Measurements from ENCODE around the gene WIPF2. TPM values are rescaled to one million over a fixed set of nuclear protein-coding genes. Genes with fewer than 3 reads are reported as not detected.

Gene WIPF2
- polyA plus RNA-seq, 3 donors from 2014 or later: 4.0 to 14.2 (median 5.2) TPM

DNA sequence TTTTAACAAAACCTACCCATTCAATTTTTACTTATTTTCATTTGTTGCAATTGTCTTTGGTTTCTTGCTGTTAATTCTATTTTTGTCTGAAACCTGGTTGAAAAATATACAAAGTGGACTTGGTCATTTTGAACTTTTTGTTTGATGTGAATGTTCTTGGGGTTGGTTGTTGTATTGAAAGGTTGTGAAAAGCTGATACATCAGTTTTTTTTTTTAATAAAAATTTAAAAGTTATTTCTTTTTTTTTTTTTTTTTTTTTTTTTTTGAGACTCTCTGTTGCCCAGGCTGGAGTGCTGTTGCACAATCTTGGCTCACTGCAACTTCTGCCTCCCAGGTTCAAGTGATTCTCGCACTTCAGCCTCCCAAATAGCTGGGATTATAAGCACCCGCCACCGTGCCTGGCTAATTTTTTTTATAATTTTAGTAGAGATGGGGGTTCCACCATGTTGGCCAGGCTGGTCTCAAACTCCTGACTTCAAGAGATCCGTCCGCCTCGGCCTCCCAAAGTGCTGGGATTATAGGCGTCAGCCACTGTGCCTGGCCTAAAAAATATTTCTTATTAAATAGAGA lies 28.9 kb downstream of the WIPF2 start:
- Mint-ChIP-seq H3K4me3 (no peak overlapping the region), H3K9me3 (no peaks in the 10 kb centered on the region), H3K27me3 (ENCODE audit: low read depth in 3 of 3) (no peaks in the 10 kb centered on the region), H3K27ac (peak overlapping the region in 2 of 6 donors; percentile 37 to 71), H3K36me3 (no peaks in the 10 kb centered on the region), H3K4me1 (peaks cover 36 to 66% of the 10 kb centered on the region in 2 donors)
- no peak for DNase-seq

DNA sequence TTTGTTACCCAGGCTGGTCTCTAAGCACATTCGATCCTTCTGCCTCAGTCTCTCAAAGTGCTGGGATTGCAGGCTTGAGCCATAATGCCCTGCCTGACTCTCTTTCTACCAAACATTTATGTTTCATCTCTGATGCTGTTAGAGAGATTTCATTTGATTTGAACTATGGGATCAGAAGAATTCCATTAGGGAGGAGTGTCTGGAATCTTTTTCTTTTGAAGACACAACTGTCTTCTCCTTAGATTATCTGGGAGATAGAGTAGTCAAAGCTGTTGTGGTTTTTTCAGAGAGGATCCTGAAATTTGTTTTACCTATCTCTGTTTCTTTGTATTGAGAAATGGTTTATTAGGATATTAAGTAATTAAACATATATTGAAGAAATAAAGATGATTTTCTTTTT lies 29.4 kb downstream of the WIPF2 start:
- no peaks in the 10 kb centered on the region for H3K27me3 Mint-ChIP-seq (ENCODE audit: low read depth in 3 of 3)
- DNase-seq: no peak
- H3K36me3 Mint-ChIP-seq: no peaks in the 10 kb centered on the region
- peak overlapping the region in 2 of 6 donors; percentile 24 to 34 for H3K27ac Mint-ChIP-seq
- no peaks in the 10 kb centered on the region for H3K9me3 Mint-ChIP-seq
- peaks cover 34 to 65% of the 10 kb centered on the region in 2 donors for H3K4me1 Mint-ChIP-seq
- H3K4me3 Mint-ChIP-seq: no peak overlapping the region

DNA sequence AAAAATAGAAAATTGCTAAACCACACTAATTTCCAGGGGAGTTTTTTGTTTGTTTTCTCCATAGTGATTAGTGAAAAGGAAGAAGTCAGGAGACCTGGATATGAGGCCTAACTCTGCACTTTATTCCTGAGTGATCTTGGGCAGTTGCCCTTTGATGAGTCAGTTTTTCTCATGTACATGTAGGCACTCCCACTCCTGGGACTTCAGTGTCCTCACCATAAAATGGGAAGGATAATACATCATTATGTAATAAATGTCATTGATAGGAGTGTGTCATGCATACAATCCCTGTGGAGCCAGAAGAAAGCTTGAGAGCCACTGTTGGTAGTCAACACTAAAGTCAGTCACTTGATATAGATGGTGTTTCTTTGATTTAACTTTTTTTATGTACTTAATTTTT lies 32.5 kb downstream of the WIPF2 start:
- DNase-seq: no peak
- peaks cover 0 to 1% (median 1%) of the 10 kb centered on the region in 3 donors for H3K36me3 Mint-ChIP-seq
- no peaks in the 10 kb centered on the region for H3K9me3 Mint-ChIP-seq
- H3K27me3 Mint-ChIP-seq (ENCODE audit: low read depth in 3 of 3): peaks cover 0 to 1% (median 0%) of the 10 kb centered on the region in 3 donors
- H3K27ac Mint-ChIP-seq: peak overlapping the region in 2 of 6 donors; percentile 23 to 34
- no peak overlapping the region for H3K4me3 Mint-ChIP-seq
- peaks cover 24 to 53% of the 10 kb centered on the region in 2 donors for H3K4me1 Mint-ChIP-seq

DNA sequence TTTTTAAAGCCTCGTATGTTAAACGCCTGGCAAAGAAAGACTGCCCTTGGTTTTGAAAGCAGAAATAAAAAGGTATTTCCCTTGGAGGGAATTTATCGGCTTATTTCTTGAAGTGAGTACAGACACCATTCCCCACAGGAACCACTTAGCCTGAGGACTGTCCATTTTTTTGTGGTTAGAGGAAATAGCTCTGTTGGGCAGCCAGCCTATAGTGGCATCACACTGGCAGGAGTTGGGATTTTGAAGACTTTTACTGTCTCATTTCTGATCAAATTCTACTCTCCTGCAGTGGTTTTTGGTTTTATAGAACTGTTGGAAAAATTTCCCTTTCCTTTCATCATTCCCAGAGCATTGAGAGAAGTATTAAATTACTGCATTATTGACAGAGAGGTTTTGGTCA lies 34.5 kb downstream of the WIPF2 start:
- no peak overlapping the region for H3K4me3 Mint-ChIP-seq
- H3K27ac Mint-ChIP-seq: peak overlapping the region in 1 of 6 donors; percentile 44
- H3K4me1 Mint-ChIP-seq: peaks cover 23 to 42% of the 10 kb centered on the region in 2 donors
- H3K9me3 Mint-ChIP-seq: no peaks in the 10 kb centered on the region
- peaks cover 0 to 1% (median 0%) of the 10 kb centered on the region in 3 donors for H3K27me3 Mint-ChIP-seq (ENCODE audit: low read depth in 3 of 3)
- H3K36me3 Mint-ChIP-seq: peaks cover 0 to 14% (median 6%) of the 10 kb centered on the region in 3 donors
- DNase-seq: no peak

DNA sequence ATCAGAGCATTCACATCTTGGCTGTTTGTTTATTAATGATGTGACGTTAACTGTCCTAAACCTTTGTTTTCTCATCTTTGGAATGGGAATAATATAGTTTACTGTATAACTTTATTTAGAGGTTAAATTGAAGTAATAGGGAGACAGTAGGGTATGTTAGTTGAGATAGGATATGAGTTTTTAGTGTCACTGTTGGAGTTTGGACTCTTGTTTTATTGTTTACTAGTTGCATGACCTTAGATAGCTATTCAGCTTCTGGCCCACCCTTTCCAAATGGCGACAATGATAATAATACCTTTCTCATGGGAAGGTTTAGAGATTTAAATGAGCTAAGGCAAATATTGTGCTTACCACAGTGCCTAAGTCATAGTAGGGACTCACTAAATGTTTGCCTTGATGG lies 40.4 kb downstream of the WIPF2 start:
- Mint-ChIP-seq H3K4me3 (no peak overlapping the region), H3K27me3 (ENCODE audit: low read depth in 3 of 3) (no peaks in the 10 kb centered on the region), H3K4me1 (peaks cover 3 to 7% of the 10 kb centered on the region in 2 donors), H3K9me3 (no peaks in the 10 kb centered on the region), H3K36me3 (peaks cover 9 to 27% (median 13%) of the 10 kb centered on the region in 3 donors), H3K27ac (peak overlapping the region in 2 of 6 donors; percentile 31 to 47)
- no peak for DNase-seq

DNA sequence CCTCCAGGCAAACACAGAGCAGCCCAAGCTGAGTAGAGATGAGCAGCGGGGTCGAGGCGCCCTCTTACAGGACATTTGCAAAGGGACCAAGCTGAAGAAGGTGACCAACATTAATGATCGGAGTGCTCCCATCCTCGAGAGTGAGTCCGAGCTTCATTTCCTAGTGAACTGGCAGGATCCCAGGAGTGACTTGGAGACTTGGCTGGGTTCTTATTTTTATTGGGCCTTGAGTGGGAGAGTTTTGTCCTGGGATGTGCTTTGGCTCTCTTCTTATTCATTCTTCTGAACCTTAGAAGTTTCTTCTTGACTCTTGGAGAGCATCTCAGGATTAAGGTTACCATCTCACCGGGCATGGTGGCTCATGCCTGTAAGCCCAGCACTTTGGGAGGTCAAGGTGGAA lies 41.4 kb downstream of the WIPF2 start:
- no peak overlapping the region for H3K4me3 Mint-ChIP-seq
- H3K4me1 Mint-ChIP-seq: peaks cover 0 to 7% of the 10 kb centered on the region in 2 donors
- no peaks in the 10 kb centered on the region for H3K27me3 Mint-ChIP-seq (ENCODE audit: low read depth in 3 of 3)
- no peak overlapping the region for H3K27ac Mint-ChIP-seq
- H3K9me3 Mint-ChIP-seq: no peaks in the 10 kb centered on the region
- peaks cover 13 to 27% (median 13%) of the 10 kb centered on the region in 3 donors for H3K36me3 Mint-ChIP-seq
- DNase-seq: no peak

DNA sequence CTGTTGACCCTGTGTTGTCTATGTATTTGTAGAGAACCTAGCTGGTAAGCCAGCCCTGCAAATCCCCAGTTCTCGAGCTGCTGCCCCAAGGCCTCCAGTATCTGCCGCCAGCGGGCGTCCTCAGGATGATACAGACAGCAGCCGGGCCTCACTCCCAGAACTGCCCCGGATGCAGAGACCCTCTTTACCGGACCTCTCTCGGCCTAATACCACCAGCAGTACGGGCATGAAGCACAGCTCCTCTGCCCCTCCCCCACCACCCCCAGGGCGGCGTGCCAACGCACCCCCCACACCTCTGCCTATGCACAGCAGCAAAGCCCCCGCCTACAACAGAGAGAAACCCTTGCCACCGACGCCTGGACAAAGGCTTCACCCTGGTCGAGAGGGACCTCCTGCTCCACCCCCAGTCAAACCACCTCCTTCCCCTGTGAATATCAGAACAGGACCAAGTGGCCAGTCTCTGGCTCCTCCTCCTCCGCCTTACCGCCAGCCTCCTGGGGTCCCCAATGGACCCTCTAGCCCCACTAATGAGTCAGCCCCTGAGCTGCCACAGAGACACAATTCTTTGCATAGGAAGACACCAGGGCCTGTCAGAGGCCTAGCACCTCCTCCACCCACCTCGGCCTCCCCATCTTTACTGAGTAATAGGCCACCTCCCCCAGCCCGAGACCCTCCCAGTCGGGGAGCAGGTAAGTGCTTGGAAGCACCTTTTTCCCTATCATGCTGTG lies 45.5 kb downstream of the WIPF2 start:
- Mint-ChIP-seq H3K36me3 (peaks cover 7 to 13% (median 13%) of the 10 kb centered on the region in 3 donors), H3K27ac (no peak overlapping the region), H3K27me3 (ENCODE audit: low read depth in 3 of 3) (no peaks in the 10 kb centered on the region), H3K4me1 (peaks cover 0 to 2% of the 10 kb centered on the region in 2 donors), H3K9me3 (no peaks in the 10 kb centered on the region), H3K4me3 (no peak overlapping the region)
- no peak for DNase-seq

- no peak for DNase-seq
- Mint-ChIP-seq H3K27me3 (ENCODE audit: low read depth in 3 of 3) (no peaks in the 10 kb centered on the region), H3K9me3 (no peaks in the 10 kb centered on the region), H3K27ac (no peak overlapping the region), H3K36me3 (peaks cover 7 to 13% (median 13%) of the 10 kb centered on the region in 3 donors), H3K4me3 (no peak overlapping the region), H3K4me1 (peaks cover 0 to 2% of the 10 kb centered on the region in 2 donors)
Observed at GRCh38 chr17:40265337-40265736, 46.2 kb downstream of the WIPF2 start.

GRCh38 chr17:40266882-40267281 lies 47.8 kb downstream of the WIPF2 start:
- Mint-ChIP-seq H3K27ac (no peak overlapping the region), H3K9me3 (no peaks in the 10 kb centered on the region), H3K27me3 (ENCODE audit: low read depth in 3 of 3) (no peaks in the 10 kb centered on the region), H3K36me3 (peaks cover 7 to 16% (median 9%) of the 10 kb centered on the region in 3 donors), H3K4me1 (peaks cover 0 to 2% of the 10 kb centered on the region in 2 donors), H3K4me3 (no peak overlapping the region)
- DNase-seq: no peak

DNA sequence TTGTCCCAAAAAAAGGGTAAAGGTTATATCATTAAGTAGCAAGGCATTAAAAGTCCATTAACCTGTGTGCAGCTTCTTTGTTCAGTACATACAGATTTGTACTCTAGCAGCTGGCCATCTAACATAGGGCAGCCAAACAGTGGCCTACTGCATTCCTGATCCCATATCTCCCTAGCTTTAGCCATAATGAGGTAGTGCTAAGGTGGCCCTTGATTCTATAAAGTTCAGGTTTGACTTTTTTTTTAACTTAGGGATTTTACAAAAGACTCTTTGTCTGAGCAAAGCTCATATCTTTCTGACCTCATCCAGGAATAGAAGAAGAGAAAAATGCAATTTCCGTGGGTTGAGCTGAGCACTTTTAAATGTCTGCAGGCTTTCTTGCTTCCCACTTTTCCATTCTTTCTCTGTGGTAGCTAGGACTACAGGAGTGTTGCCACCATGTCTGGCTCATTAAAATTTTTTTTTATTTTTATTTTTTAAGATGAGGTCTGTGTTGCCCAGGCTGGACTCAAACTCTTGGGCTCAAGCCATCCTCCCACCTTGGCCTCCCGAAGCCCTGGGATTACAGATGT lies 49.1 kb downstream of the WIPF2 start:
- no peak overlapping the region for H3K27ac Mint-ChIP-seq
- no peaks in the 10 kb centered on the region for H3K27me3 Mint-ChIP-seq (ENCODE audit: low read depth in 3 of 3)
- H3K9me3 Mint-ChIP-seq: no peaks in the 10 kb centered on the region
- H3K4me3 Mint-ChIP-seq: no peak overlapping the region
- peaks cover 0 to 16% (median 5%) of the 10 kb centered on the region in 3 donors for H3K36me3 Mint-ChIP-seq
- H3K4me1 Mint-ChIP-seq: peaks cover 2 to 4% of the 10 kb centered on the region in 2 donors
- no peak for DNase-seq

- Mint-ChIP-seq H3K9me3 (no peaks in the 10 kb centered on the region), H3K36me3 (peaks cover 23 to 58% (median 34%) of the 10 kb centered on the region in 3 donors), H3K27me3 (ENCODE audit: low read depth in 3 of 3) (peaks cover 0 to 5% (median 3%) of the 10 kb centered on the region in 3 donors), H3K27ac (peak overlapping the region in 2 of 6 donors; percentile 21 to 42), H3K4me1 (peaks cover 2 to 3% of the 10 kb centered on the region in 2 donors), H3K4me3 (no peak overlapping the region)
- no peak for DNase-seq
Observed at GRCh38 chr17:40278414-40278813, 59.3 kb downstream of the WIPF2 start.

DNA sequence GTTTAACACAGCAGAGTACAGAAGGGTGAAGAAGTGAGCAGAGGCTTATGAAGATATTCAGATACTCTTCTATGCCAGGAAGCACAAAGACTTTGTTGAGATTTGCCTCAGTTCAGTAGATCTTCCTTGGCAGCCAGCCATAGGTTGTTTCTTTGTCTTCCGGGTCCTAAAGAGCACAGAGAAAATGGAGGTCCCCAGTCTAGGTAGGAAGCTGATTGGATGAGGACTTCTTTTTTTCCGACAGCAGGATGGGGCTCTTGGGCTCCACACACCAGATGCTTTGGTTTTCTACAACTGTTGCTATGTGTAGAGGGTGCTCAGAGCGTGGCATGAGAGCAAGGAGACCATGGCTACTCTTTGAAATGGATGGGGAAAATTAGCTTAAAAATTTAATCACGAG lies 60.3 kb downstream of the WIPF2 start:
- Mint-ChIP-seq H3K4me1 (peaks cover 12 to 13% of the 10 kb centered on the region in 2 donors), H3K27me3 (ENCODE audit: low read depth in 3 of 3) (peaks cover 0 to 5% (median 3%) of the 10 kb centered on the region in 3 donors), H3K9me3 (no peaks in the 10 kb centered on the region), H3K36me3 (peaks cover 23 to 54% (median 28%) of the 10 kb centered on the region in 3 donors), H3K27ac (no peak overlapping the region), H3K4me3 (no peak overlapping the region)
- no peak for DNase-seq

DNA sequence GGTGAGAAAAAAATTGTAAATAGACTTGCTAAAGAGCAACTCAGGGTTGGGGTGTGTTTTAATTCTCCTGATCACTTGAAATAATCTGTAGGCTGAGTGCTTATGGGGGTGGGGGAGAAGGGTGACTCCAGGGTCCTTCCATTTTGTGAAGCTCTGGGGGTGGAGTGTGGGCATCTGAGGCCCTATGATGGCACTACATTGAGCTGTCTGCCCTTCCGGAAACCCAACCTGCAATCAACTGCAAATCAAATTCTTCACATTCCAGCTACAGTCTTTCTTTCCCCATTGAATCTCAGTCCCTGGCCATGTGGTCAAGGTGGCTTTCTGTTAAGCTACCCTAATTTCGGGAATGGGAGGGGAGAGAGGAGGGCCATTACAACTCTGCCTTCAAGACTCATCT lies 62.6 kb downstream of the WIPF2 start:
- no peaks in the 10 kb centered on the region for H3K9me3 Mint-ChIP-seq
- no peak overlapping the region for H3K4me3 Mint-ChIP-seq
- H3K27ac Mint-ChIP-seq: peak overlapping the region in 4 of 6 donors; percentile 3 to 68 (median 34)
- H3K27me3 Mint-ChIP-seq (ENCODE audit: low read depth in 3 of 3): peaks cover 0 to 4% (median 3%) of the 10 kb centered on the region in 3 donors
- peaks cover 12 to 13% of the 10 kb centered on the region in 2 donors for H3K4me1 Mint-ChIP-seq
- no peak for DNase-seq
- H3K36me3 Mint-ChIP-seq: peaks cover 20 to 43% (median 22%) of the 10 kb centered on the region in 3 donors

DNA sequence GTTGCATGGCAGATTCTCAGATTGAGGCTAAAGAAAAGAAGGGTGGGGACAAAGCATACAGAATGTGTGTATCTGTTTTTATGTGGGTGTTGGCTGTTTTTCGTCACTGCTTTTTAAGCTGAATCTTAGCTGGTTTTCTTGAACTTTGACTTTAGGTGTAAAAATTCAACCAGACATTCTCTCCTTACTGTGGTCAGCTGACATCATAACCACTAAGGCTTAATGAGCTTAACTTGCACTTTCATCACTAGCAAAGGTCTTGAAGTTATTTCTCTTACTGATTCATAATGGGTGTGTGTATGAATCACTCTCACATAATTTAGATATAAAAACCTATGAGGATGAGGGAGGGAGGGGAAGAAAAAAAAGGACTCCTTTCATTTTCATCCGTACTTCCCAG lies 64.6 kb downstream of the WIPF2 start:
- Mint-ChIP-seq H3K36me3 (peaks cover 10 to 27% (median 10%) of the 10 kb centered on the region in 3 donors), H3K4me3 (peak overlapping the region in 1 of 5 donors; percentile 38)
- peak; percentile 42 to 65 (median 44) for DNase-seq

More for the DNA sequence above, 64.6 kb downstream of the WIPF2 start:
- H3K27ac Mint-ChIP-seq: peak overlapping the region; percentile 49 to 89 (median 82)
- H3K27me3 Mint-ChIP-seq (ENCODE audit: low read depth in 3 of 3): peaks cover 6 to 8% (median 7%) of the 10 kb centered on the region in 3 donors
- H3K9me3 Mint-ChIP-seq: no peaks in the 10 kb centered on the region
- peaks cover 26 to 28% of the 10 kb centered on the region in 2 donors for H3K4me1 Mint-ChIP-seq
